ENCODE measurements around the gene THADA. TPM values are rescaled to one million over a fixed set of nuclear protein-coding genes. Genes with fewer than 3 reads are reported as not detected.

THADA gene
- total RNA-seq, 3 donors from 2014 or later (not counting 1 experiment from before 2014, with no cell fraction given), result 34.1 to 35.7 (median 35.3) TPM

DNA sequence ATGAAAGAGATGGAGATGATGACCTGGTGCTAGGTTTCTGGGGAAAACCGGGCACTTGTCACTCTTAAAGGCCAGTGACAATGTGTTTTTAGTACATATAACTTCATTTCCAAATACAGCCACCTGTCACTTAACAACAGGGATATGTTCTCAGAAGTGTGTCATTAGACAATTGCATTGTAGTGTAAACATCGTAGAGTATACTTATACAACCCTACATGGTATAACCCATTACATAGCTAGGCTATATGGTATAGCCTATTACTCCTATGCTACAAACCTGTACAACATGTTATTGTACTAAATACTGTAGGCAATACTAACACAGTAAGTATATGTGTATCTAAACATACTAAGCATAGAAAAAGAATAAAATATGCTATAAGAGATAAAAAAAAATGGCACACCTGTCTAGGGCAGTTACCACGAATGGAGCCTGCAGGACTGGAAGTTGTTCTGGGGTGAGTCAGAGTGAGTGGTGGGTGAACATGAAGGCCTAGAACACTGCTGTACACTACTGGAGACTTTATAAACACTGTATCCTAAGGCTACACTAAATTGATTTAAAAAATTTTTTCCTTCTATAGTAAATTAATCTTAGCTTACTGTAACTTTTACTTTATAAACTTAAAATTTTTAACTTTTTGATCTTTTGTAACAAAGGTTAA lies 123.2 kb downstream of the THADA start:
- Mint-ChIP-seq H3K36me3 (no peaks in the 10 kb centered on the region), H3K4me3 (no peak overlapping the region)

DNA sequence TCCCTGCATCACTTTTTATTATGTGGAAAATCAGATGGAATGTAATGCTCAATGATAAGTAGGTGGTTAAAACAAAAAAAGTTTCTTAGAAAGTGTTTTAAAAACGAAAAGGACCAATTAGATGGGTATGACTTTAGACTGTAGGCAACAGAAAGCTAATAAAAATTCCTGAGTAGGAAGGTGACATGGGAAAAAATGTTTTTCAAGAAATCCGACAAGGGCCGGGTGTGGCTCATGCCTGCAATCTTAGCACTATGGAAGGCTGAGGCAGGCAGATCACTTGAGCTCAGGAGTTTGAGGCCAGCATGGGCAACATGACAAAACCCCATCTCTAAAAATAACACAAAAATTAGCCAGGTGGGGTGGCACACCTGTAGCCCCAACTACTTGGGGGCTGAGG lies 126.1 kb downstream of the THADA start:
- Histone ChIP-seq H3K4me1 (ENCODE audit: control insufficient read depth, insufficient read depth, low read length) (no peaks in the 10 kb centered on the region), H3K27me3 (ENCODE audit: control insufficient read depth, insufficient read depth, low read length) (no peaks in the 10 kb centered on the region), H3K36me3 (ENCODE audit: control insufficient read depth, insufficient read depth, low read length) (peaks cover 2% of the 10 kb centered on the region), H3K9me3 (ENCODE audit: control insufficient read depth, insufficient read depth, low read length) (no peaks in the 10 kb centered on the region), H3K4me3 (ENCODE audit: low read length) (no peak overlapping the region), H3K27ac (ENCODE audit: low read length) (no peak overlapping the region)
- Mint-ChIP-seq H3K36me3 (no peaks in the 10 kb centered on the region), H3K27ac (no peak overlapping the region), H3K27me3 (ENCODE audit: low read depth in 2 of 2) (no peaks in the 10 kb centered on the region), H3K4me3 (no peak overlapping the region), H3K4me1 (peaks cover 0 to 5% of the 10 kb centered on the region in 2 donors), H3K9me3 (no peaks in the 10 kb centered on the region)
- TF ChIP-seq, protein P1, sequence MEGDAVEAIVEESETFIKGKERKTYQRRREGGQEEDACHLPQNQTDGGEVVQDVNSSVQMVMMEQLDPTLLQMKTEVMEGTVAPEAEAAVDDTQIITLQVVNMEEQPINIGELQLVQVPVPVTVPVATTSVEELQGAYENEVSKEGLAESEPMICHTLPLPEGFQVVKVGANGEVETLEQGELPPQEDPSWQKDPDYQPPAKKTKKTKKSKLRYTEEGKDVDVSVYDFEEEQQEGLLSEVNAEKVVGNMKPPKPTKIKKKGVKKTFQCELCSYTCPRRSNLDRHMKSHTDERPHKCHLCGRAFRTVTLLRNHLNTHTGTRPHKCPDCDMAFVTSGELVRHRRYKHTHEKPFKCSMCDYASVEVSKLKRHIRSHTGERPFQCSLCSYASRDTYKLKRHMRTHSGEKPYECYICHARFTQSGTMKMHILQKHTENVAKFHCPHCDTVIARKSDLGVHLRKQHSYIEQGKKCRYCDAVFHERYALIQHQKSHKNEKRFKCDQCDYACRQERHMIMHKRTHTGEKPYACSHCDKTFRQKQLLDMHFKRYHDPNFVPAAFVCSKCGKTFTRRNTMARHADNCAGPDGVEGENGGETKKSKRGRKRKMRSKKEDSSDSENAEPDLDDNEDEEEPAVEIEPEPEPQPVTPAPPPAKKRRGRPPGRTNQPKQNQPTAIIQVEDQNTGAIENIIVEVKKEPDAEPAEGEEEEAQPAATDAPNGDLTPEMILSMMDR (IDR thresholded peaks at IDR 0.05), result no peak
- DNase-seq, result no peak
- no peak for ATAC-seq
- intact Hi-C loops (cut with micrococcal nuclease), result no loop called here
- WGBS (ENCODE audit: insufficient coverage), result 91% methylated on average over 3 of the region's 3 CpGs

More for the DNA sequence above, 123.2 kb downstream of the THADA start:
- Mint-ChIP-seq H3K9me3 (no peaks in the 10 kb centered on the region), H3K27ac (no peak overlapping the region), H3K4me1 (no peaks in the 10 kb centered on the region), H3K27me3 (ENCODE audit: low read depth in 2 of 2) (no peaks in the 10 kb centered on the region)
- no peaks in the 10 kb centered on the region for H3K9me3 ChIP-seq (ENCODE audit: control insufficient read depth, insufficient read depth, low read length)
- H3K27me3 ChIP-seq (ENCODE audit: control insufficient read depth, insufficient read depth, low read length), result no peaks in the 10 kb centered on the region
- peaks cover 2% of the 10 kb centered on the region for H3K36me3 ChIP-seq (ENCODE audit: control insufficient read depth, insufficient read depth, low read length)
- TF ChIP-seq, protein P1 (IDR thresholded peaks at IDR 0.05), result no peak
- H3K4me3 ChIP-seq (ENCODE audit: low read length), result no peak overlapping the region
- DNase-seq, result no peak
- no peak overlapping the region for H3K27ac ChIP-seq (ENCODE audit: low read length)
- H3K4me1 ChIP-seq (ENCODE audit: control insufficient read depth, insufficient read depth, low read length), result no peaks in the 10 kb centered on the region
- intact Hi-C loops (cut with micrococcal nuclease), result no loop called here
- no peak for ATAC-seq
- 100% methylated on average over 2 of the region's 3 CpGs for WGBS (ENCODE audit: insufficient coverage)

DNA sequence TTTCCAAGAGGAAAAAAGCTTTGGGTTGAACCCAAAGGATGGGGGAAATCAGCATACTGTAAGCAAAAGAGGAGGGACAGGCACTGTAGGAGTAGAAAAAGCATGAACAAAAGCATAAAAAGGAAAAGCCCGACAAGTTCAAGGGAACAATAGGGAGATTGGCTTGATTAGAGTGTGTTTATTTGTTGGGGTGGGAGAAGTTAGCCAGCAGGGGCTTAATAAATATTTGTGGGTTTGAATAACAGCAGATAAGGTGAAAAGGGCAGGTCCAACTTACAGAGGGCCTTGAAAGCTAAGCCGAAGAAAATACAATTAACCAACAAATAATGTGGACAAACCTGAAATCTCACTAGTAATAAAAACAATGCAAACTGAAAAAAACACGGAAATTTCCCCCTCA lies 126.7 kb downstream of the THADA start:
- DNase-seq (no peak), ATAC-seq (no peak)
- TF ChIP-seq, protein P1 (IDR thresholded peaks at IDR 0.05), result no peak
- intact Hi-C loops (cut with micrococcal nuclease), result no loop called here
- WGBS (ENCODE audit: insufficient coverage), result 95% methylated on average over 3 of the region's 3 CpGs
- Histone ChIP-seq H3K27ac (ENCODE audit: low read length) (no peak overlapping the region), H3K4me3 (ENCODE audit: low read length) (no peak overlapping the region), H3K36me3 (ENCODE audit: control insufficient read depth, insufficient read depth, low read length) (no peaks in the 10 kb centered on the region), H3K27me3 (ENCODE audit: control insufficient read depth, insufficient read depth, low read length) (no peaks in the 10 kb centered on the region), H3K9me3 (ENCODE audit: control insufficient read depth, insufficient read depth, low read length) (no peaks in the 10 kb centered on the region), H3K4me1 (ENCODE audit: control insufficient read depth, insufficient read depth, low read length) (no peaks in the 10 kb centered on the region)
- H3K4me3 Mint-ChIP-seq, result no peak overlapping the region
- no peaks in the 10 kb centered on the region for H3K9me3 Mint-ChIP-seq
- H3K36me3 Mint-ChIP-seq, result no peaks in the 10 kb centered on the region
- no peaks in the 10 kb centered on the region for H3K27me3 Mint-ChIP-seq (ENCODE audit: low read depth in 2 of 2)
- peaks cover 0 to 5% of the 10 kb centered on the region in 2 donors for H3K4me1 Mint-ChIP-seq
- H3K27ac Mint-ChIP-seq, result peak overlapping the region in 1 of 2 donors; percentile 5

DNA sequence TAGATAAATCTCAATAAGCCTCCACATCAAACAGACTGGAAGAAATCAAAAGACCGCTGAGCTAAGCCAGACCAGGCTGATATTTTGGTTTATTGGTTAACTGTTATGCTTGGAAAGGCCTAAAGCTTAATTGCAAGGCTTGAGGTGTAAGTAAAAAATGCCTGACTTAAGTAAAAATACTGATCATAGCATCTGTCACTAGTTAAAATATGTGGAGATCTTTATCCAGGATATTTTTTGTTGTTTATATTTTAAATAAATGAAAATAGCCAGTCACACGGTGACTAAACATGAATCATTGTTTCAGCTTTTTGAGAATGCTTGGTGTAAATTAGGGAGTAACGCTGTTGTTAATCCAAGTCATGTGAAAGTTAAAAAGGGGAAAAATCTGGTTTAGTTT lies 127.9 kb downstream of the THADA start:
- TF ChIP-seq, protein P1 (IDR thresholded peaks at IDR 0.05), result no peak
- DNase-seq (no peak), ATAC-seq (no peak)
- no peak overlapping the region for H3K27ac Mint-ChIP-seq
- H3K36me3 Mint-ChIP-seq, result no peaks in the 10 kb centered on the region
- H3K9me3 Mint-ChIP-seq, result no peaks in the 10 kb centered on the region
- peaks cover 0 to 5% of the 10 kb centered on the region in 2 donors for H3K4me1 Mint-ChIP-seq
- Histone ChIP-seq H3K4me1 (ENCODE audit: control insufficient read depth, insufficient read depth, low read length) (no peaks in the 10 kb centered on the region), H3K27me3 (ENCODE audit: control insufficient read depth, insufficient read depth, low read length) (no peaks in the 10 kb centered on the region), H3K4me3 (ENCODE audit: low read length) (no peak overlapping the region), H3K27ac (ENCODE audit: low read length) (no peak overlapping the region), H3K9me3 (ENCODE audit: control insufficient read depth, insufficient read depth, low read length) (no peaks in the 10 kb centered on the region), H3K36me3 (ENCODE audit: control insufficient read depth, insufficient read depth, low read length) (no peaks in the 10 kb centered on the region)
- intact Hi-C loops (cut with micrococcal nuclease), result no loop called here
- WGBS (ENCODE audit: insufficient coverage), result 96% methylated on average over 3 of the region's 3 CpGs
- H3K4me3 Mint-ChIP-seq, result no peak overlapping the region
- H3K27me3 Mint-ChIP-seq (ENCODE audit: low read depth in 2 of 2), result no peaks in the 10 kb centered on the region

All from natural killer cell (primary cell).